Activated naive CD8-positive, alpha-beta T cell treated with anti-CD3 and anti-CD28 coated beads for 36 hours (primary cell): ENCODE measurements around the gene LAMA1. TPM values are rescaled to one million over a fixed set of nuclear protein-coding genes. Genes with fewer than 3 reads are reported as not detected.

Experiments
- DNase-seq: peaks from one replicate; pipeline ENCODE4 v3.0.0; 2021
- H3K27ac Mint-ChIP-seq: one replicate; pipeline ENCODE4 v1.8.0; 2022; ENCODE audit warnings: mild to moderate bottlenecking, moderate library complexity, mixed read lengths
- H3K27me3 Mint-ChIP-seq: one replicate; pipeline ENCODE4 v1.8.0; 2022; ENCODE audit warnings: mild to moderate bottlenecking, mixed read lengths
- H3K36me3 Mint-ChIP-seq: one replicate; pipeline ENCODE4 v1.8.0; 2021; ENCODE audit warnings: mild to moderate bottlenecking, mixed read lengths
- H3K4me1 Mint-ChIP-seq: one replicate; pipeline ENCODE4 v1.8.0; 2021; ENCODE audit warnings: mixed read lengths
- H3K4me3 Mint-ChIP-seq: one replicate; pipeline ENCODE4 v1.8.0; 2022; ENCODE audit warnings: mild to moderate bottlenecking, moderate library complexity, mixed read lengths
- H3K9me3 Mint-ChIP-seq: one replicate; pipeline ENCODE4 v1.8.0; 2022; ENCODE audit warnings: mixed read lengths
- total RNA-seq, 2 experiments: library from RNA; stranded (reverse); gene quantifications; one replicate each; pipeline ENCODE4 v1.2.3, GENCODE V29; 2021

The LAMA1 gene
- total RNA-seq, 2 experiments from 2014 or later: not detected

DNA sequence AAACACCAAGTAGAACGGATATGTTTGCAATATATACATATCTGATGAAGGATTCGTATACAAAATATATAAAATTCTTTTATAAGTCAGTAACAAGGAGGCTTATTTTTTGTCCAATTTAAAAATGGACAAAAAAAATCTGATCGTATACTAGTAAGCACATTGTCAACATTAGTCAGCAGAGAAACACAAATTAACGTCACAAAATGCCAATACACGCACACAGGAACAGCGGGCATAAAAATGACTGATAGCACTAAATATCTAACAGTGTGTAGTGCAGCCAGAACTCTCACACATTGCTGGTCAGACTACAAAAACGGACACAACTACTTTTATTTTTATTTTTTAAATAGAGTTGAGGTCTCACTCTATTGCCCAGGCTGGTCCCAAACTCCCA is 69.5 kb downstream of the LAMA1 start:
- Mint-ChIP-seq H3K9me3 (peaks cover 1% of the 10 kb centered on the region), H3K27me3 (no peaks in the 10 kb centered on the region), H3K4me1 (no peaks in the 10 kb centered on the region), H3K36me3 (no peaks in the 10 kb centered on the region), H3K4me3 (no peak overlapping the region), H3K27ac (no peak overlapping the region)
- no peak for DNase-seq

DNA sequence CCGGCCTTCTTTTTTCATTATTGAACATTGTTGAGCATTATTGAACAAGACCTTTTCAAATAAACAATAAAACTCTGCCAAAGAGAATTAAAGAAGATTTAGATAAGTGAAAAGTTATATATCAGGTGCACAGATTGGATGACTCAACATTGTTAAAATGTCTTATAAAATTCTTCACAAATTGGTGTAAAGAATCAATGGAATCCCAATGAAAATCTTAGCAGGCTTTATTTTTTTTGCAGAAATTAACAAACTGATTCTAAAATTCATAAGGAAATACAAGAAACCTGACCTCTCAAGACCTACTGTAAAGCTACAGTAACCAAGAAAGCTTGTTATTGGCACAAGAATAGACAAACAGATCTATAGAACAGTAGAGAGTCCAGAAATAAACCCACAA is 70.3 kb downstream of the LAMA1 start:
- H3K27ac Mint-ChIP-seq: no peak overlapping the region
- DNase-seq: no peak
- no peak overlapping the region for H3K4me3 Mint-ChIP-seq
- no peaks in the 10 kb centered on the region for H3K4me1 Mint-ChIP-seq
- H3K9me3 Mint-ChIP-seq: peaks cover 1% of the 10 kb centered on the region
- no peaks in the 10 kb centered on the region for H3K36me3 Mint-ChIP-seq
- no peaks in the 10 kb centered on the region for H3K27me3 Mint-ChIP-seq

DNA sequence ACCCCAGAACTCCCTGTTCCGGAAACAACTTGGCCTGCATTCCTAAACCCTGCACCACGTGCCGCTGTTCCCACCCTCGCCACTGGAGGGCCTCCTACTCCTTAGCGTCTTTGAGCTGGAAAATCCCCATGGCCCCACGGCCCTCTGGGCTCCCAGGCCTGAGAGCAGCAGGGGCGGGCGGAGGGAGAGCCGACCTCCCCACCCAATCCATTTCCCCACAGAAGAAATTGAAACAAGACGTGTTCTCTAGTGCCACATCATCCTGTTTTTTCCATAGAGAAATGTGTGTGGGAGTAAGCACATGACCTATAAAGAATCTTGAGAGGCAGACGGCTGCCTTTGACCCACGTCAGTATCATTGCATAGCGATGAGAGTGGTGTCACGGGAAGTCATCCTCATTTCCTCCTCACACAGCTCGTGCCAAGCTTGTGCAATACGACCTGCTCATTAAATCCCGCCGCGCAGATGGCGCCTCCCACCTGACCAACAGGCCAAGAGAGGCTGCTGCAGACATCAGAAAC is 79.2 kb downstream of the LAMA1 start:
- Mint-ChIP-seq H3K36me3 (no peaks in the 10 kb centered on the region), H3K4me3 (no peak overlapping the region)

DNA sequence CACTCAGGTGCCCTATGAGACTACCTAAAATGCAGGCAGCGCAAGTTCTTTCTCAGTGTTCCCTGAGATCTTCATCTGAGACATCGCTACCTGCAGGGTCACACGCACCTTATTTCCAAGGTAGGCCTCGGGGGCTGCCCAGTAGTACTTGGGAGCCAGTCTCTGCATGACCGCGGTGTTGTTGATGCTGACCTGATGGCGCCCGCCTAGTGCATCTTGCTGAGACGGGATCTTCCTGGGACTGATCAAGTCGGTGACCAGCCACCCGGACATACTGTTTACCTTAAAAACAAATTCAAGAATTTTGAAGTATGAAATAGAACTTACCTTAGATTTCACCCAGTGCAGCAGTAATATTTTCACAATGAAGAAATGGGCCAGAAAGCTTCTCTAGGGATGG is 80.1 kb downstream of the LAMA1 start:
- no peak overlapping the region for H3K27ac Mint-ChIP-seq

More for the DNA sequence above, 79.2 kb downstream of the LAMA1 start:
- H3K9me3 Mint-ChIP-seq: peaks cover 4% of the 10 kb centered on the region
- no peak overlapping the region for H3K27ac Mint-ChIP-seq
- DNase-seq: peak; percentile 3
- no peaks in the 10 kb centered on the region for H3K4me1 Mint-ChIP-seq
- peaks cover 5% of the 10 kb centered on the region for H3K27me3 Mint-ChIP-seq

DNA sequence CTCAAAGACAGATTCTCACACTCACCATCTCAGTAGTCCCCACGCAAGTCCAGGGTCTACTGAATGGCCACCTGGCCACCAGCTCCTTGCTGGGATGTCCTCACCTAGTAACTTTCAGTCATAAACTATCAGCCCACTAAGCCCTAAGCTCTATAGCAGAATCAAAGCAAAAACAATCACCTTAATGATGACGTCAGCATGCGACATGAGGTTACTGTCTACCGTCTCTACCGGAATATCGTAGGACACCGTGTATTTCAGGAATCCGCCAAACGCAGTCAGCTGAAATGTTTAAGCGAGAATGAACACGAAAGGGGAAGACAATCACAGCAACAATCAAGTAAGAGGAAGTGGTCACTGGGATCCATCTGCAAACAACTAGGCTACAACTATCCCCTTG is 81.8 kb downstream of the LAMA1 start:
- H3K36me3 Mint-ChIP-seq: no peaks in the 10 kb centered on the region
- no peak overlapping the region for H3K4me3 Mint-ChIP-seq
- peaks cover 3% of the 10 kb centered on the region for H3K9me3 Mint-ChIP-seq
- no peak for DNase-seq
- no peak overlapping the region for H3K27ac Mint-ChIP-seq
- peaks cover 5% of the 10 kb centered on the region for H3K27me3 Mint-ChIP-seq
- no peaks in the 10 kb centered on the region for H3K4me1 Mint-ChIP-seq

More for the DNA sequence above, 80.1 kb downstream of the LAMA1 start:
- no peak for DNase-seq
- Mint-ChIP-seq H3K9me3 (peaks cover 4% of the 10 kb centered on the region), H3K27me3 (peaks cover 5% of the 10 kb centered on the region), H3K4me1 (no peaks in the 10 kb centered on the region), H3K4me3 (no peak overlapping the region), H3K36me3 (no peaks in the 10 kb centered on the region)

DNA sequence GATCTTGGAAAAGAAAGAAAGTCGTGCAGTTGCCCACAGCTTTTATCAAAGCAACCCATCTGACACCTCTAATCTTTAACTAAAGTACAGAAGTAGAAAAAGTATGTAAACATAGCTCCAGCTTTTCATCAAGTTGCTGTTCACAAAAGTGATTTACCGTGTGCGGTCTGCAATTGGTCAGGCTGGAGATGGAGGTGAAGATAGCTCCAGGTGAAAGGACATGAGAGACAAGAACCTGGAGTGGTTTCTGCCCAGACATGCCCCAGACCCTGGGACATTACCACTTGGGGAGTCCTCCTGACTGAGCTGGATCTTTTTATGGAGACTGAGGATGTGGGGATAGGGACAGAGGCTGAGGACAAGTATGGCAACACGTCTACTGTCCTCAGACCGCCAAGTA is 82.7 kb downstream of the LAMA1 start:
- Mint-ChIP-seq H3K9me3 (peaks cover 3% of the 10 kb centered on the region), H3K4me1 (no peaks in the 10 kb centered on the region), H3K27me3 (peaks cover 5% of the 10 kb centered on the region), H3K4me3 (no peak overlapping the region), H3K27ac (no peak overlapping the region), H3K36me3 (no peaks in the 10 kb centered on the region)
- DNase-seq: no peak

DNA sequence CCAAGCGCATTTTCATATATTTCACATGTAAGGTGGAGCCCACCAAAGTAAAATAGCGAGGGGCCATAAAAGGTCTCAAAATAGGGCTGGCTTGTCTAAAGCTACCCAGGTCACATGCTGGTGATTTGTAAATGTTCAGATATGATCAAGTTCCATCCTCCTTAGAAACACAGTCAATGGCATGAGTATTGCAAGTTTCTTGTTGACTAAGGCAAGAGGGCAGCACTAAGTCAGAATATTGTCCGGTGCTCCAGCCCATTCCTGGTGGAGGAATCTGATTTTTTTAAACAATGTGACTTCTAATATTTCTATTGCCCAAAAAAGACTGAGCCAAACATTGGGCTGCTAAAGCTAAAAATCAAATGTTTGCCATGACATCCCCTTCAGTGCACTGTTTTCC is 85.1 kb downstream of the LAMA1 start:
- H3K4me3 Mint-ChIP-seq: no peak overlapping the region
- H3K9me3 Mint-ChIP-seq: no peaks in the 10 kb centered on the region
- no peak for DNase-seq
- H3K36me3 Mint-ChIP-seq: no peaks in the 10 kb centered on the region
- H3K27ac Mint-ChIP-seq: no peak overlapping the region
- no peaks in the 10 kb centered on the region for H3K4me1 Mint-ChIP-seq
- H3K27me3 Mint-ChIP-seq: no peaks in the 10 kb centered on the region

DNA sequence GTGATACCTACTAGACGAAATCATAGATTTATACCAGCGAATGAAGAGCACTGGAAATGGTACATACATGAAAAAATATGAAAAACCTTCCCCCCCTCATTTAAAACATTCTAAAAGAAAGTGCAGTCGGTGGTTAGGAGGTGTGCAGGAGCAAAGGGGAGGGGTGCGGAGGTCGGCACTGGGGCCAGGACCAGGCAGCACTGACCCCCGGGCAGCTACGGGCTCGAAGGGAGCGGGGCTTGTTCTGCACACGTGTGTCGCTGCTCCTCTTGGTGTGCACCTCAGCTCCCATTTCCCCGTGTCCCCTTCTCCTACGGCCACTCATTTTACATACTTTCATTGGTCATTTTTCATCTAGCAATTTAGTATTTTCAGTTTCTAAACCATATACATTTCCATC is 89.0 kb downstream of the LAMA1 start:
- DNase-seq: no peak
- H3K9me3 Mint-ChIP-seq: no peaks in the 10 kb centered on the region
- H3K4me3 Mint-ChIP-seq: no peak overlapping the region
- H3K27ac Mint-ChIP-seq: no peak overlapping the region
- no peaks in the 10 kb centered on the region for H3K4me1 Mint-ChIP-seq
- H3K36me3 Mint-ChIP-seq: no peaks in the 10 kb centered on the region
- no peaks in the 10 kb centered on the region for H3K27me3 Mint-ChIP-seq

DNA sequence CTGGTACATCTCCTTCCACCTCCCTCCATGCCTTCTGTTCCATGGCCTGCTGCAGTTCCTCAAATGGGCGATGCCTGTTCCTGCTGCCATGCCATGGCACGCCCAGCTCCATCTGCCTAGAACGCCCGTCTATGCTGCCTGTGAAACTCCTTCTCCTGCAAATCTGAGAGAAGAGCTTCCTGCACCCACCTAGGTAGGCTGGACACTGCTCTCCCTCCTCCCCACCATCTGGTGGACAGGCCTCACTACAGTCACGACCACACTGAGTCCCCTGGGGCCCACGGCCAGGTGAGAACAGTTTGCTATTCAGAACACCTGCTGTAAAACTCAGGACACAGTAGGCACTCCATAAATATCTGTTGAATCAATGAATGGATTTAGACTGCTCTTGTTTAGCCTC is 92.4 kb downstream of the LAMA1 start:
- no peaks in the 10 kb centered on the region for H3K36me3 Mint-ChIP-seq
- H3K27ac Mint-ChIP-seq: no peak overlapping the region
- no peaks in the 10 kb centered on the region for H3K27me3 Mint-ChIP-seq
- H3K4me3 Mint-ChIP-seq: no peak overlapping the region
- H3K4me1 Mint-ChIP-seq: no peaks in the 10 kb centered on the region
- no peaks in the 10 kb centered on the region for H3K9me3 Mint-ChIP-seq
- DNase-seq: no peak

DNA sequence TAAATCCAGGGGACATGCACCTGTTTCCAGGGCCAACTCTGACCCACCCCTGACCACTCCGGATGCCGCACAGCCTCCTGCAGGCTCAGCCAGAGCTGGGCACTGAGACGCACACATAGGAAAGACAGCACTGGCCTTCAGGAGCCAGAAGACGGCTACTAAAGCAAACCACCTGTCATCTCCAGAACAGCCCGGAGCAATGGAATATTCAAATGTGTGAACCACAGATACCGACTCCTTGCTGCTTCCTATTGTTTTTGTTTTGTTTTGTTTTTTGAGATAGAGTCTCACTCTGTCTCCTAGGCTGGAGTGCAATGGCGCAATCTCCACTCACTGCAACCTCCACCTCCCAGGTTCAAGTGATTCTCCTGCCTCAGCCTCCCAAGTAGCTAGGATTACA is 94.0 kb downstream of the LAMA1 start:
- Mint-ChIP-seq H3K36me3 (no peaks in the 10 kb centered on the region), H3K27ac (no peak overlapping the region), H3K9me3 (peaks cover 1% of the 10 kb centered on the region), H3K4me1 (no peaks in the 10 kb centered on the region), H3K27me3 (no peaks in the 10 kb centered on the region), H3K4me3 (no peak overlapping the region)
- no peak for DNase-seq

DNA sequence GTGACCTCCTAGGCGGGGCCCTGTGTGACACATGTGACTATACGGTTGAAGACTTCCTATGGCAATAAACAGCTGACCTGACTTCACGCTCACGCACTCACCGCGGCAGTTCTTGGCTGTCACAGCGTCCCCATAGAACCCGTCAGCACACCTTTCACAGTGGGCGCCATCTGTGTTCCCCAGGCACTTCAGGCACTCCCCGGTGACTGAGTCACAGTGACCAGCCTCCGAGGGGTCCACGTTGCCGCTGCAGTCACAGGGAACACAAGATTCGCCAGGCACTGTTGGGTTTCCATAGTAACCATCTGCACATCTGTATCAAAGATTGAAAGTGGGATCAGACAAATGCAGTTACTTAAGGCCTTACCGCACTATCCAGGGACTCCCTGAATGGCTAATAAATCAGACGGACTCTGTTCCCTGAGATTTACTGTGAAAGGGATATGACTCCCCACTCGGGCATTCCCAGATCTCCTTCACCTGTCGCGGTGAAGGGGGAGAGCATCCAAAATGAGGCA is 94.5 kb downstream of the LAMA1 start:
- Mint-ChIP-seq H3K27ac (no peak overlapping the region), H3K4me3 (no peak overlapping the region), H3K36me3 (no peaks in the 10 kb centered on the region), H3K9me3 (peaks cover 1% of the 10 kb centered on the region), H3K27me3 (no peaks in the 10 kb centered on the region), H3K4me1 (no peaks in the 10 kb centered on the region)
- DNase-seq: no peak

DNA sequence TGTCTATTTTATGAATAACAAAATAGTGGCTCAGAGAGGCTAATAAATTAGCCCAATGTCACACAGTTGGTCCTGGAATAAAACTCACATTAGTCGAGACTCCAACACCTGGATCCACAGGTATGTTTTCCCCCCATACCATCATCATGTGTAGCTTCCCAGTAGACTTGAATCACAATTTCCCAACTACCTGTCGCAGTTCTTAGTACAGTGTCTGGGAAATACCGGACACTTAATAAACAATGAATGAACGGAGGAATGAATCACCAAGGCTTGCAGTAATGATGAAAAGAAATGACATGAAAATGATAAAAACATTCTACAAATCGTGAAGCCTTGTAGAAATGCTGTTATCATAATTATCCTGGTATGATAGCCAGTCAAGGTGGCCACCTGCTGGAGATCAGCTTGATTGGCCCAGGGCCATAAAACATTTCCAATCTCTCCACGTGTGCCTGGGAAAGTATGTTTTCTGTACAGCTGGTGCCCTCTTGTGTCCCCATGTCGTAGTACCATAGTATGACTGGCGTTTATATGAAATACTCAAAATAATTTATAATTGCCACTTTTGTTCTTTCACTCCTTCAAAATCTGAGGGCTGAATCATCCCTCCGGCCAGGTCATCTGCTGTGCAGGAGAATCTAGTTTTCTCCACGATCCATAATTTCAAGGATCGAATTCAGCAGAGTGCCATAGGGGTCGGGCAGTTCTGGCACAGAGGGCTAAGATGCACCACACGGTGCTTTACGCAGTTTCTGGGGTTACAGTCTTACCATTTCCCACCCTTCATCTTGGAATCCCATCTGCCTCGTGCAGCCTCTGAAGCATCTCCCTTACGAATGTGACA is 95.4 kb downstream of the LAMA1 start:
- H3K36me3 Mint-ChIP-seq: no peaks in the 10 kb centered on the region
- no peak overlapping the region for H3K27ac Mint-ChIP-seq
- no peak for DNase-seq

DNA sequence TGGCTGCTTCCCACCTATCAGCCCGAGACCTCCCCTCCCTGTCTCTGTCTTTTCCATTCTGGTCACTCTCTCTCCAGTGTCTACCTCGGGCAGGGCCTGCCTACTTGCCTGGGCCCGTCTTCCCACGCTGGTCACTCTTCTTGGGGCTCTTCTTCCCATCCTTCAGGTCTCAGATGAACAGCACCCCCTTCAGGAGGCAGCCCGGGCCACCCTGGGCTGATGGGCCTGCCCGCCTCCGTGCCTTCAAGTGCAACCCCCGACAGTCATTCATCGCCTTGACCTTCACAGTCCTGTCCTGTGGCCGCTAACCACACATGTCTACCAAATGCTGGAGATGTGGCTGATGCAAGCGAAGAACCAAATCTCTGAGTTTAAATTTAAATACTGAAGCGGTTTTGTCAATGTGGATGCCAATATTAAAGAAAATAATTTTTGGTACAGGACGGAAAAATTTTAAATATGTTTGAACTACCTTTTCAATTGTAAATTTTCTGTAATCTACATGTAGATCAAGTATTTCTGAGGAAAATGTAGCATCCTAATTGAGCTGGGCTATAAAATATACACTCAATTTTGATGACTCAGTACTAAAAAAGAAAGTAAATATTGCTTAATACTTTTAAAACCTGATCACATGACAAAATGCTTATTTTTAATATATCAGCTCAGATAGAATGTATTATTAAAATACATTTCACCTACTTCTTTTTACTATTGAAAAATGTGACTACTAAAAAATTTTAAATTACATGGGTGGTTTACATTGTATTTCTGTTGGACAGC is 96.4 kb downstream of the LAMA1 start:
- Mint-ChIP-seq H3K27me3 (no peaks in the 10 kb centered on the region), H3K4me3 (no peak overlapping the region), H3K36me3 (no peaks in the 10 kb centered on the region), H3K4me1 (no peaks in the 10 kb centered on the region), H3K27ac (no peak overlapping the region), H3K9me3 (peaks cover 1% of the 10 kb centered on the region)
- DNase-seq: no peak

More for the DNA sequence above, 95.4 kb downstream of the LAMA1 start:
- no peak overlapping the region for H3K4me3 Mint-ChIP-seq
- H3K4me1 Mint-ChIP-seq: no peaks in the 10 kb centered on the region
- H3K27me3 Mint-ChIP-seq: no peaks in the 10 kb centered on the region
- peaks cover 1% of the 10 kb centered on the region for H3K9me3 Mint-ChIP-seq

DNA sequence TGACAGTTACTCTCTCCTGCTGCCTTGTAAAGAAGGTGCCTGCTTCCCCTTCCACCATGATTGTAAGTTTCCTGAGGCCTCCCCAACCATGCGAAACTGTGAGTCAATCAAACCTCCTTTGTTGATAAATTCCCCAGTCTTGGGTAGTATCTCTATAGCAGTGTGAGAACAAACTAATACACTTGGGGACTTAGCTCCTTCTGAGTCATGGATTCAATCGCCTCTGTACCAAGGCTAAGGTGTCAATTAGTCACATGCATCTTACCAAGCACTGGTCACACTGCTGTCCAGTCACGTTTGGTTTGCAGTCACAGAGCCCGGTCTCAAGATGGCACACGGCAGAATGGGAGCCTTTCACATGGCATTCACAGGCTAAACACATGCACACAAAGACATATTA is 100.6 kb downstream of the LAMA1 start:
- no peak overlapping the region for H3K4me3 Mint-ChIP-seq
- H3K27me3 Mint-ChIP-seq: peaks cover under 1% of the 10 kb centered on the region
- H3K4me1 Mint-ChIP-seq: no peaks in the 10 kb centered on the region
- H3K9me3 Mint-ChIP-seq: peaks cover 1% of the 10 kb centered on the region
- no peak overlapping the region for H3K27ac Mint-ChIP-seq
- H3K36me3 Mint-ChIP-seq: no peaks in the 10 kb centered on the region
- no peak for DNase-seq

DNA sequence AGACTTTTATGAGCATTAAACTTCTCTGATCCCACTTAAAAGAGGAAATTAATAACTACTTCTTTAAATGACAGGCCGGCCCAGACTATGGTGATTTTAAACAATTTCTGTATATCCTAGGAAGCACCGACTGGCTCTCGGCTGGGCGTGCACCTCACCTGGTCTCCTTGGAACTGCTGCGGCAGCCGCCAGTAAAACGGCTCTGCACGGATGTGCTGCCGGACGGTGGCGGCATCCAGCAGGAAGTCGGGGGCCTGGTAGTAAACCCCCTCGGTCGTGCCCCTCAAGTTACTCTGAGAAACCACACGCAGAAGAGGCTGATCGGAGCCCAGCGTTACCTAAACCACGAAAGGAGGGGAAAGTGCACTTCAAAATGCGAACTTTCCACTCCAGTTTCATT is 106.5 kb downstream of the LAMA1 start:
- H3K4me3 Mint-ChIP-seq: no peak overlapping the region
- H3K27ac Mint-ChIP-seq: no peak overlapping the region
- H3K4me1 Mint-ChIP-seq: no peaks in the 10 kb centered on the region
- no peaks in the 10 kb centered on the region for H3K9me3 Mint-ChIP-seq
- DNase-seq: no peak
- no peaks in the 10 kb centered on the region for H3K36me3 Mint-ChIP-seq
- peaks cover 18% of the 10 kb centered on the region for H3K27me3 Mint-ChIP-seq
